ENCODE results near the gene YKT6.

YKT6 gene

GRCh38 chr7:44200699-44201461 lies at the start of gene YKT6:
Gene YKT6 (plus strand): TSS chr7:44200978. CDS start chr7:44201136, 158 bp downstream.
- peak; percentile 92 for DNase-seq

GRCh38 chr7:44151956-44152355 lies 48.8 kb upstream of the YKT6 start:
- DNase-seq = peak; percentile 34

- DNase-seq = peak; percentile 5
Observed at GRCh38 chr7:44152971-44153947, 47.5 kb upstream of the YKT6 start.

GRCh38 chr7:44153948-44154335 lies 46.8 kb upstream of the YKT6 start:
- no peak for DNase-seq

- DNase-seq = no peak
Observed at GRCh38 chr7:44154703-44155102, 46.1 kb upstream of the YKT6 start.

- no peak for DNase-seq
Observed at GRCh38 chr7:44155191-44156185, 45.3 kb upstream of the YKT6 start.

GRCh38 chr7:44156453-44157010 lies 44.2 kb upstream of the YKT6 start:
- no peak for DNase-seq

GRCh38 chr7:44157116-44158080 lies 43.4 kb upstream of the YKT6 start:
- no peak for DNase-seq

- peak; percentile 28 for DNase-seq
Observed at GRCh38 chr7:44158096-44158872, 42.5 kb upstream of the YKT6 start.

- DNase-seq = peak; percentile 36
Observed at GRCh38 chr7:44158873-44159631, 41.7 kb upstream of the YKT6 start.

GRCh38 chr7:44159824-44160630 lies 40.8 kb upstream of the YKT6 start:
- DNase-seq = peak; percentile 27

- no peak for DNase-seq
Observed at GRCh38 chr7:44161371-44161770, 39.4 kb upstream of the YKT6 start.

GRCh38 chr7:44162179-44162578 lies 38.6 kb upstream of the YKT6 start:
- peak; percentile 21 for DNase-seq

GRCh38 chr7:44162785-44163395 lies 37.9 kb upstream of the YKT6 start:
- DNase-seq = peak; percentile 27

GRCh38 chr7:44163591-44163990 lies 37.2 kb upstream of the YKT6 start:
- DNase-seq = peak; percentile 20

GRCh38 chr7:44167920-44168319 lies 32.9 kb upstream of the YKT6 start:
- DNase-seq = no peak

- DNase-seq = peak; percentile 5
Observed at GRCh38 chr7:44171901-44172300, 28.9 kb upstream of the YKT6 start.

GRCh38 chr7:44172352-44172751 lies 28.4 kb upstream of the YKT6 start:
- no peak for DNase-seq
